SK-N-SH treated with all-trans-retinoic acid at 6 μM for 48 hours (cell line): Measurements from ENCODE around the gene CNMD.

Experiments
- ATAC-seq: fragments of 200-7000 bp; cut with Tn5 transposase; 3 replicates; pipeline ENCODE4 v1.9.1; 2020; ENCODE audit warnings: mild to moderate bottlenecking, moderate library complexity
- ARNTL ChIP-seq: fragments of 450-650 bp; formaldehyde crosslinking; IDR thresholded peaks from 2 replicates; pipeline ENCODE4 v1.5.0; 2020; ENCODE audit warnings: low read depth, mild to moderate bottlenecking, moderate library complexity, borderline replicate concordance
- BACH2 ChIP-seq: fragments of 250-450 bp; sonication (Bioruptor Pico); IDR thresholded peaks from 2 replicates; pipeline ENCODE4 v1.9.0; 2021; ENCODE audit warnings: mild to moderate bottlenecking, borderline replicate concordance
- CSDC2 ChIP-seq: fragments of 250-450 bp; sonication (Bioruptor Pico); IDR thresholded peaks from 2 replicates; pipeline ENCODE4 v1.5.0; 2020; ENCODE audit warnings: mild to moderate bottlenecking, moderate library complexity
- ESRRG ChIP-seq: fragments of 250-450 bp; sonication (Bioruptor Pico); IDR thresholded peaks from 2 replicates; pipeline ENCODE4 v1.6.1; 2021; ENCODE audit warnings: mild to moderate bottlenecking
- ISL1 ChIP-seq: fragments of 250-450 bp; sonication (Bioruptor Pico); IDR thresholded peaks from 2 replicates; pipeline ENCODE4 v2.1.2; 2022; ENCODE audit warnings: mild to moderate bottlenecking, moderate library complexity
- OSR1 ChIP-seq: fragments of 250-450 bp; sonication (Bioruptor Pico); IDR thresholded peaks from 2 replicates; pipeline ENCODE4 v1.8.0; 2022; ENCODE audit warnings: moderate library complexity, mild to moderate bottlenecking, inconsistent platforms
- PPARA ChIP-seq: fragments of 250-450 bp; sonication (Bioruptor Pico); IDR thresholded peaks from 2 replicates; pipeline ENCODE4 v1.5.0; 2020; ENCODE audit warnings: mild to moderate bottlenecking, borderline replicate concordance
- RARB ChIP-seq: fragments of 250-450 bp; sonication (Bioruptor Pico); IDR thresholded peaks from 2 replicates; pipeline ENCODE4 v1.8.0; 2021; ENCODE audit warnings: mild to moderate bottlenecking, moderate library complexity
- SNAI2 ChIP-seq: fragments of 250-450 bp; sonication (Bioruptor Pico); IDR thresholded peaks from 2 replicates; pipeline ENCODE4 v1.5.0; 2020; ENCODE audit warnings: mild to moderate bottlenecking, moderate library complexity
- TCF4 ChIP-seq: fragments of 250-450 bp; sonication (Bioruptor Pico); IDR thresholded peaks from 2 replicates; pipeline ENCODE4 v1.8.0; 2021; ENCODE audit warnings: mild to moderate bottlenecking, moderate library complexity, borderline replicate concordance
- TOX ChIP-seq: fragments of 250-450 bp; sonication (Bioruptor Pico); IDR thresholded peaks from 2 replicates; pipeline ENCODE4 v1.8.0; 2021; ENCODE audit warnings: mild to moderate bottlenecking, moderate library complexity, borderline replicate concordance
- ZC3H10 ChIP-seq: fragments of 250-450 bp; sonication (Bioruptor Pico); IDR thresholded peaks from 2 replicates; pipeline ENCODE4 v1.5.1; 2021; ENCODE audit warnings: mild to moderate bottlenecking, moderate library complexity
- ZFP3 ChIP-seq: fragments of 250-450 bp; sonication (Bioruptor Pico); IDR thresholded peaks from 2 replicates; pipeline ENCODE4 v1.5.0; 2020; ENCODE audit warnings: mild to moderate bottlenecking, moderate library complexity
- ZFP30 ChIP-seq: fragments of 450-650 bp; formaldehyde crosslinking; IDR thresholded peaks from 2 replicates; pipeline ENCODE4 v1.5.0; 2022; ENCODE audit warnings: mild to moderate bottlenecking, moderate library complexity
- ZNF565 ChIP-seq: fragments of 450-650 bp; formaldehyde crosslinking; conservative IDR thresholded peaks from 2 replicates; pipeline ENCODE4 v1.5.0; 2020; ENCODE audit warnings: low read depth, mild to moderate bottlenecking, moderate library complexity
- ZNF70 ChIP-seq: fragments of 450-650 bp; formaldehyde crosslinking; IDR thresholded peaks from 2 replicates; pipeline ENCODE4 v1.5.0; 2020; ENCODE audit warnings: mild to moderate bottlenecking, moderate library complexity
- TF ChIP-seq, protein P1 (sequence below): fragments of 250-450 bp; sonication (Bioruptor Pico); IDR thresholded peaks from 2 replicates; pipeline ENCODE4 v1.5.0; 2020; ENCODE audit warnings: mild to moderate bottlenecking, moderate library complexity
- TF ChIP-seq, protein P2 (sequence below): fragments of 250-450 bp; sonication (Bioruptor Pico); IDR thresholded peaks from 2 replicates; pipeline ENCODE4 v1.8.0; 2020; ENCODE audit warnings: mild to moderate bottlenecking, moderate library complexity, borderline replicate concordance
- TF ChIP-seq, protein P3 (sequence below): fragments of 250-450 bp; sonication (Bioruptor Pico); IDR thresholded peaks from 2 replicates; pipeline ENCODE4 v1.5.1; 2020; ENCODE audit warnings: low read depth, mild to moderate bottlenecking, moderate library complexity
- TF ChIP-seq, protein P4 (sequence below): fragments of 250-450 bp; sonication (Bioruptor Pico); IDR thresholded peaks from 2 replicates; pipeline ENCODE4 v1.5.1; 2021; ENCODE audit warnings: mild to moderate bottlenecking, moderate library complexity
- TF ChIP-seq, protein P5 (sequence below): fragments of 250-450 bp; sonication (Bioruptor Pico); IDR thresholded peaks from 2 replicates; pipeline ENCODE4 v1.8.0; 2021; ENCODE audit warnings: low read depth, mild to moderate bottlenecking, moderate library complexity, borderline replicate concordance

Gene CNMD

DNA sequence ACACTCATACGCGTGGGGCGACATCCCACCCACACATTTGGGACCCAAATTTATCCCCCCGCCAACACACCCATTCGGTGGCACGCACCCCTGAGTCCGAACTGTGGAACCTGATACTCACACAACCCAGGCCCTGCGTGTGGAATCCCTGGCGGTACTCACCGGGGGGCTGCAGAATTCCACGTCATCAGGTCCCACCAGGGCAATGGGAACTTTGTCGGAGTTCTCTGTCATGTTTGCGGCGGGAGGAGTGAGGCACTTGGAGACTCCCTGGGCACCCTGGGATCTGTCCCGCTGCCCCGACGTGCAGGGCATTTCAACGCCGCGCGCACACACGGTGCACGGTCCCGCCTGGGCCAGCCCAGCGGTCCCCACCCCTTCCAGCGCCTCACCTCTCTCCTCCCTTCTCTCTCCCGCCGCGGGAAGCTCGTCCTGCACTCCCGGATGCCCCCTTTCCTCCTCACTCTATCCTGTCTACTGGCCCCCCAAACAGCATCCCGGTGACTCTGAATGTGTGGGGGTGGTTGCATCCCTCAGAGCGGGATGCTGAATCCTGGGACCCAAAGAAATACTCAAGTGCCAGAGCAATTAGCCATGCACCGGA lies at the start of gene CNMD:
Gene CNMD (minus strand): TSS at position 353 of the 604 bp plus-strand sequence. CDS start 119 bp downstream, at position 234.
- ATAC-seq = no peak

DNA sequence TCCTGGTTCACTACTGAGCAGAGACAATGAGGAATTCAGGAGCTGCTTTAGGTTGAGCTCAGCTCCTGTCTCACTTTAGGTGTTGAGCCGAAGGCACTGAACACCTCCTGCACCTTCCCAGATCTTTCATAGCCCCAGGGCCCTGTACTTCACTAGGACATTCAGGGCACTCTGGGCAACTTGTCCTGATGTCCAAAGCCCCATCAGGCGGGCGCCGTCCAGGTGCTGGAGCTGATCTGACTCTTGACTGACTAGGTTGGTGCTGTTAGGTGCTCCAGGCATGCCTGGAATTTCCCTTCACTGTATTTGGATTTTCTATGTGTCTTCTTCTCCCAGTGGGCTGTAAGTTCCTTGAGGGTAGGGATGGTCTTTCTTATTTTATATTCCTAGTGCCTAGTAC lies 48.4 kb upstream of the CNMD start:
- no peak for TF ChIP-seq ZNF70 (CRISPR knock-in tag)
- no peak for TF ChIP-seq OSR1 (CRISPR knock-in tag)
- no peak for TF ChIP-seq ISL1
- TF ChIP-seq, protein P1, sequence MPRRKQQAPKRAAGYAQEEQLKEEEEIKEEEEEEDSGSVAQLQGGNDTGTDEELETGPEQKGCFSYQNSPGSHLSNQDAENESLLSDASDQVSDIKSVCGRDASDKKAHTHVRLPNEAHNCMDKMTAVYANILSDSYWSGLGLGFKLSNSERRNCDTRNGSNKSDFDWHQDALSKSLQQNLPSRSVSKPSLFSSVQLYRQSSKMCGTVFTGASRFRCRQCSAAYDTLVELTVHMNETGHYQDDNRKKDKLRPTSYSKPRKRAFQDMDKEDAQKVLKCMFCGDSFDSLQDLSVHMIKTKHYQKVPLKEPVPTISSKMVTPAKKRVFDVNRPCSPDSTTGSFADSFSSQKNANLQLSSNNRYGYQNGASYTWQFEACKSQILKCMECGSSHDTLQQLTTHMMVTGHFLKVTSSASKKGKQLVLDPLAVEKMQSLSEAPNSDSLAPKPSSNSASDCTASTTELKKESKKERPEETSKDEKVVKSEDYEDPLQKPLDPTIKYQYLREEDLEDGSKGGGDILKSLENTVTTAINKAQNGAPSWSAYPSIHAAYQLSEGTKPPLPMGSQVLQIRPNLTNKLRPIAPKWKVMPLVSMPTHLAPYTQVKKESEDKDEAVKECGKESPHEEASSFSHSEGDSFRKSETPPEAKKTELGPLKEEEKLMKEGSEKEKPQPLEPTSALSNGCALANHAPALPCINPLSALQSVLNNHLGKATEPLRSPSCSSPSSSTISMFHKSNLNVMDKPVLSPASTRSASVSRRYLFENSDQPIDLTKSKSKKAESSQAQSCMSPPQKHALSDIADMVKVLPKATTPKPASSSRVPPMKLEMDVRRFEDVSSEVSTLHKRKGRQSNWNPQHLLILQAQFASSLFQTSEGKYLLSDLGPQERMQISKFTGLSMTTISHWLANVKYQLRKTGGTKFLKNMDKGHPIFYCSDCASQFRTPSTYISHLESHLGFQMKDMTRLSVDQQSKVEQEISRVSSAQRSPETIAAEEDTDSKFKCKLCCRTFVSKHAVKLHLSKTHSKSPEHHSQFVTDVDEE = no peak
- TF ChIP-seq, protein P2, sequence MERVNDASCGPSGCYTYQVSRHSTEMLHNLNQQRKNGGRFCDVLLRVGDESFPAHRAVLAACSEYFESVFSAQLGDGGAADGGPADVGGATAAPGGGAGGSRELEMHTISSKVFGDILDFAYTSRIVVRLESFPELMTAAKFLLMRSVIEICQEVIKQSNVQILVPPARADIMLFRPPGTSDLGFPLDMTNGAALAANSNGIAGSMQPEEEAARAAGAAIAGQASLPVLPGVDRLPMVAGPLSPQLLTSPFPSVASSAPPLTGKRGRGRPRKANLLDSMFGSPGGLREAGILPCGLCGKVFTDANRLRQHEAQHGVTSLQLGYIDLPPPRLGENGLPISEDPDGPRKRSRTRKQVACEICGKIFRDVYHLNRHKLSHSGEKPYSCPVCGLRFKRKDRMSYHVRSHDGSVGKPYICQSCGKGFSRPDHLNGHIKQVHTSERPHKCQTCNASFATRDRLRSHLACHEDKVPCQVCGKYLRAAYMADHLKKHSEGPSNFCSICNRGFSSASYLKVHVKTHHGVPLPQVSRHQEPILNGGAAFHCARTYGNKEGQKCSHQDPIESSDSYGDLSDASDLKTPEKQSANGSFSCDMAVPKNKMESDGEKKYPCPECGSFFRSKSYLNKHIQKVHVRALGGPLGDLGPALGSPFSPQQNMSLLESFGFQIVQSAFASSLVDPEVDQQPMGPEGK = no peak
- no peak for TF ChIP-seq TCF4
- no peak for TF ChIP-seq CSDC2 (CRISPR knock-in tag)
- TF ChIP-seq, protein P3, sequence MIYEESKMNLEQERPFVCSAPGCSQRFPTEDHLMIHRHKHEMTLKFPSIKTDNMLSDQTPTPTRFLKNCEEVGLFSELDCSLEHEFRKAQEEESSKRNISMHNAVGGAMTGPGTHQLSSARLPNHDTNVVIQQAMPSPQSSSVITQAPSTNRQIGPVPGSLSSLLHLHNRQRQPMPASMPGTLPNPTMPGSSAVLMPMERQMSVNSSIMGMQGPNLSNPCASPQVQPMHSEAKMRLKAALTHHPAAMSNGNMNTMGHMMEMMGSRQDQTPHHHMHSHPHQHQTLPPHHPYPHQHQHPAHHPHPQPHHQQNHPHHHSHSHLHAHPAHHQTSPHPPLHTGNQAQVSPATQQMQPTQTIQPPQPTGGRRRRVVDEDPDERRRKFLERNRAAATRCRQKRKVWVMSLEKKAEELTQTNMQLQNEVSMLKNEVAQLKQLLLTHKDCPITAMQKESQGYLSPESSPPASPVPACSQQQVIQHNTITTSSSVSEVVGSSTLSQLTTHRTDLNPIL = no peak
- TF ChIP-seq SNAI2 (CRISPR knock-in tag) = no peak
- TF ChIP-seq ZNF565 = no peak
- no peak for TF ChIP-seq BACH2 (CRISPR knock-in tag)
- no peak for TF ChIP-seq PPARA
- TF ChIP-seq ZFP3 = no peak
- TF ChIP-seq ESRRG (CRISPR knock-in tag) = no peak
- no peak for TF ChIP-seq ARNTL (CRISPR knock-in tag)
- TF ChIP-seq ZFP30 (CRISPR knock-in tag) = no peak
- TF ChIP-seq RARB (CRISPR knock-in tag) = no peak
- no peak for TF ChIP-seq TOX (CRISPR knock-in tag)
- TF ChIP-seq, protein P4, sequence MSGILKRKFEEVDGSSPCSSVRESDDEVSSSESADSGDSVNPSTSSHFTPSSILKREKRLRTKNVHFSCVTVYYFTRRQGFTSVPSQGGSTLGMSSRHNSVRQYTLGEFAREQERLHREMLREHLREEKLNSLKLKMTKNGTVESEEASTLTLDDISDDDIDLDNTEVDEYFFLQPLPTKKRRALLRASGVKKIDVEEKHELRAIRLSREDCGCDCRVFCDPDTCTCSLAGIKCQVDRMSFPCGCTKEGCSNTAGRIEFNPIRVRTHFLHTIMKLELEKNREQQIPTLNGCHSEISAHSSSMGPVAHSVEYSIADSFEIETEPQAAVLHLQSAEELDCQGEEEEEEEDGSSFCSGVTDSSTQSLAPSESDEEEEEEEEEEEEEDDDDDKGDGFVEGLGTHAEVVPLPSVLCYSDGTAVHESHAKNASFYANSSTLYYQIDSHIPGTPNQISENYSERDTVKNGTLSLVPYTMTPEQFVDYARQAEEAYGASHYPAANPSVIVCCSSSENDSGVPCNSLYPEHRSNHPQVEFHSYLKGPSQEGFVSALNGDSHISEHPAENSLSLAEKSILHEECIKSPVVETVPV (CRISPR knock-in tag) = no peak
- no peak for TF ChIP-seq ZC3H10 (CRISPR knock-in tag)
- TF ChIP-seq, all 23 proteins: peak for 0
- no peak for ATAC-seq

More for the DNA sequence above, at the start of gene CNMD:
- no peak for TF ChIP-seq CSDC2 (CRISPR knock-in tag)
- no peak for TF ChIP-seq ESRRG (CRISPR knock-in tag)
- no peak for TF ChIP-seq SNAI2 (CRISPR knock-in tag)
- TF ChIP-seq, protein P5, sequence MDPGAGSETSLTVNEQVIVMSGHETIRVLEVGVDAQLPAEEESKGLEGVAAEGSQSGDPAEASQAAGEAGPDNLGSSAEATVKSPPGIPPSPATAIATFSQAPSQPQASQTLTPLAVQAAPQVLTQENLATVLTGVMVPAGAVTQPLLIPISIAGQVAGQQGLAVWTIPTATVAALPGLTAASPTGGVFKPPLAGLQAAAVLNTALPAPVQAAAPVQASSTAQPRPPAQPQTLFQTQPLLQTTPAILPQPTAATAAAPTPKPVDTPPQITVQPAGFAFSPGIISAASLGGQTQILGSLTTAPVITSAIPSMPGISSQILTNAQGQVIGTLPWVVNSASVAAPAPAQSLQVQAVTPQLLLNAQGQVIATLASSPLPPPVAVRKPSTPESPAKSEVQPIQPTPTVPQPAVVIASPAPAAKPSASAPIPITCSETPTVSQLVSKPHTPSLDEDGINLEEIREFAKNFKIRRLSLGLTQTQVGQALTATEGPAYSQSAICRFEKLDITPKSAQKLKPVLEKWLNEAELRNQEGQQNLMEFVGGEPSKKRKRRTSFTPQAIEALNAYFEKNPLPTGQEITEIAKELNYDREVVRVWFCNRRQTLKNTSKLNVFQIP = no peak
- TF ChIP-seq ZC3H10 (CRISPR knock-in tag) = no peak
- TF ChIP-seq, protein P2 = no peak
- TF ChIP-seq PPARA = no peak
- no peak for TF ChIP-seq BACH2 (CRISPR knock-in tag)
- TF ChIP-seq, protein P1 = no peak
